CD4-positive, CD25-positive, alpha-beta regulatory T cell (primary cell): ENCODE results near the gene SHOC2. TPM values are rescaled to one million over a fixed set of nuclear protein-coding genes. Genes with fewer than 3 reads are reported as not detected.

Experiments
- ATAC-seq, 2 donors: fragments of 150-1000 bp; cut with Tn5 transposase; one replicate each; pipeline ENCODE4 v1.10.0; 2021; ENCODE audit warnings: low read depth in 2 of 2, moderate number of reproducible peaks in 2 of 2, moderate library complexity in 1 of 2
- DNase-seq, 3 donors: peaks; one replicate each; pipeline versions ENCODE4 v3.0.0 to v3.0.0-alpha.2; 2012 to 2022; ENCODE audit warnings: mixed read lengths in 1 of 3
- H3K27ac ChIP-seq: one replicate; pipeline ENCODE4 v1.7.0; 2013; ENCODE audit warnings: mild to moderate bottlenecking, low read length; ENCODE audit not compliant: insufficient read depth, poor library complexity, severe bottlenecking
- H3K27me3 ChIP-seq: one replicate; pipeline ENCODE4 v1.7.0; 2013; ENCODE audit warnings: low read length; ENCODE audit not compliant: control insufficient read depth, insufficient read depth
- H3K36me3 ChIP-seq: one replicate; pipeline ENCODE4 v1.7.0; 2013; ENCODE audit warnings: mild to moderate bottlenecking, low read length, moderate library complexity; ENCODE audit not compliant: control insufficient read depth, insufficient read depth
- H3K4me1 ChIP-seq: 2 replicates; pipeline ENCODE4 v1.7.0; 2013; ENCODE audit warnings: mild to moderate bottlenecking, low read length; ENCODE audit not compliant: insufficient read depth, control insufficient read depth, poor library complexity, severe bottlenecking
- H3K4me3 ChIP-seq: one replicate; pipeline ENCODE4 v1.7.0; 2013; ENCODE audit warnings: low read depth, mild to moderate bottlenecking, low read length, moderate library complexity
- H3K9me3 ChIP-seq, 2 experiments: 1 replicate in 1 of 2; 2 replicates in 1 of 2; pipeline ENCODE4 v1.7.0; 2013; ENCODE audit warnings: low read length in 2 of 2, mild to moderate bottlenecking in 1 of 2, moderate library complexity in 1 of 2; ENCODE audit not compliant: control insufficient read depth in 2 of 2
- H3K27ac Mint-ChIP-seq, 3 donors: one replicate each; pipeline ENCODE4 v1.8.0; 2020 to 2022; ENCODE audit warnings: mild to moderate bottlenecking in 3 of 3, mixed read lengths in 3 of 3, moderate library complexity in 2 of 3
- H3K27me3 Mint-ChIP-seq: one replicate; pipeline ENCODE4 v1.8.0; 2022; ENCODE audit warnings: mild to moderate bottlenecking, mixed read lengths
- H3K36me3 Mint-ChIP-seq: one replicate; pipeline ENCODE4 v1.8.0; 2020; ENCODE audit warnings: mixed read lengths
- H3K4me1 Mint-ChIP-seq, 4 donors: one replicate each; pipeline ENCODE4 v1.8.0; 2020 to 2022; ENCODE audit warnings: mixed read lengths in 4 of 4, mild to moderate bottlenecking in 1 of 4
- H3K4me3 Mint-ChIP-seq, 4 donors: one replicate each; pipeline ENCODE4 v1.8.0; 2020 to 2022; ENCODE audit warnings: mild to moderate bottlenecking in 4 of 4, mixed read lengths in 4 of 4, moderate library complexity in 3 of 4
- H3K9me3 Mint-ChIP-seq, 7 donors: one replicate each; pipeline ENCODE4 v1.8.0; 2020 to 2022; ENCODE audit warnings: mixed read lengths in 7 of 7, mild to moderate bottlenecking in 3 of 7, moderate library complexity in 2 of 7
- polyA plus RNA-seq, 4 donors: library from polyadenylated mRNA; unstranded; fragments of 300-500 nt; fragmentation: Illumina TruSeq; gene quantifications; one replicate each; pipeline ENCODE4 v1.2.3, GENCODE V29; 2021
- total RNA-seq: library from RNA; stranded (reverse); gene quantifications from one replicate; pipeline ENCODE4 v1.2.3, GENCODE V29; 2022

Gene SHOC2
- total and polyA plus RNA-seq, 5 donors from 2014 or later, result 62.1 to 91.3 (median 64.6) TPM

GRCh38 chr10:110932505-110933180 lies 13.2 kb downstream of the SHOC2 start:
- Histone ChIP-seq H3K27me3 (no peaks in the 10 kb centered on the region), H3K27ac (no peak overlapping the region), H3K4me3 (no peak overlapping the region), H3K4me1 (peaks cover 16% of the 10 kb centered on the region), H3K9me3 (no peaks in the 10 kb centered on the region), H3K36me3 (peaks cover 5% of the 10 kb centered on the region)
- H3K4me1 Mint-ChIP-seq, result peaks cover 15 to 40% (median 33%) of the 10 kb centered on the region in 4 donors
- no peaks in the 10 kb centered on the region for H3K27me3 Mint-ChIP-seq
- no peak overlapping the region for H3K4me3 Mint-ChIP-seq
- DNase-seq (no peak), ATAC-seq (no peak)
- H3K9me3 Mint-ChIP-seq, result no peaks in the 10 kb centered on the region
- H3K27ac Mint-ChIP-seq, result no peak overlapping the region
- H3K36me3 Mint-ChIP-seq, result no peaks in the 10 kb centered on the region

- Mint-ChIP-seq H3K9me3 (peaks cover 0 to 4% (median 0%) of the 10 kb centered on the region in 7 donors), H3K36me3 (peaks cover 13% of the 10 kb centered on the region), H3K27me3 (no peaks in the 10 kb centered on the region), H3K4me1 (peaks cover 35 to 55% (median 47%) of the 10 kb centered on the region in 4 donors), H3K27ac (no peak overlapping the region), H3K4me3 (no peak overlapping the region)
- Histone ChIP-seq H3K36me3 (peaks cover 10% of the 10 kb centered on the region), H3K27me3 (no peaks in the 10 kb centered on the region), H3K27ac (no peak overlapping the region), H3K4me1 (no peaks in the 10 kb centered on the region), H3K9me3 (no peaks in the 10 kb centered on the region), H3K4me3 (no peak overlapping the region)
- ATAC-seq, result no peak
- no peak for DNase-seq
Observed at GRCh38 chr10:110936757-110937156, 17.4 kb downstream of the SHOC2 start.

- peaks cover 33% of the 10 kb centered on the region for H3K36me3 Mint-ChIP-seq
- no peak overlapping the region for H3K4me3 Mint-ChIP-seq
- peaks cover 44 to 62% (median 52%) of the 10 kb centered on the region in 4 donors for H3K4me1 Mint-ChIP-seq
- H3K9me3 Mint-ChIP-seq, result peaks cover 0 to 15% (median 0%) of the 10 kb centered on the region in 7 donors
- Histone ChIP-seq H3K4me3 (no peak overlapping the region), H3K9me3 (no peaks in the 10 kb centered on the region), H3K27ac (no peak overlapping the region), H3K27me3 (no peaks in the 10 kb centered on the region), H3K36me3 (peaks cover 23% of the 10 kb centered on the region), H3K4me1 (no peaks in the 10 kb centered on the region)
- H3K27ac Mint-ChIP-seq, result no peak overlapping the region
- ATAC-seq, result no peak
- no peak for DNase-seq
- H3K27me3 Mint-ChIP-seq, result no peaks in the 10 kb centered on the region
Observed at GRCh38 chr10:110939419-110939818, 20.0 kb downstream of the SHOC2 start.

- peaks cover 55 to 66% (median 64%) of the 10 kb centered on the region in 4 donors for H3K4me1 Mint-ChIP-seq
- H3K4me3 Mint-ChIP-seq, result peak overlapping the region in 1 of 4 donors; percentile 28
- Histone ChIP-seq H3K4me1 (no peaks in the 10 kb centered on the region), H3K36me3 (peaks cover 28% of the 10 kb centered on the region), H3K27ac (no peak overlapping the region), H3K9me3 (no peaks in the 10 kb centered on the region), H3K27me3 (no peaks in the 10 kb centered on the region), H3K4me3 (no peak overlapping the region)
- no peaks in the 10 kb centered on the region for H3K27me3 Mint-ChIP-seq
- DNase-seq (no peak), ATAC-seq (no peak)
- peaks cover 60% of the 10 kb centered on the region for H3K36me3 Mint-ChIP-seq
- no peak overlapping the region for H3K27ac Mint-ChIP-seq
- H3K9me3 Mint-ChIP-seq, result peaks cover 0 to 15% (median 3%) of the 10 kb centered on the region in 7 donors
Observed at GRCh38 chr10:110944792-110945396, 25.5 kb downstream of the SHOC2 start.

- ATAC-seq (no peak), DNase-seq (no peak)
- Histone ChIP-seq H3K36me3 (peaks cover 23% of the 10 kb centered on the region), H3K4me3 (no peak overlapping the region), H3K27me3 (no peaks in the 10 kb centered on the region), H3K27ac (no peak overlapping the region), H3K4me1 (no peaks in the 10 kb centered on the region), H3K9me3 (no peaks in the 10 kb centered on the region)
- Mint-ChIP-seq H3K27ac (peak overlapping the region in 1 of 3 donors; percentile 35), H3K27me3 (no peaks in the 10 kb centered on the region), H3K4me3 (no peak overlapping the region), H3K4me1 (peaks cover 52 to 76% (median 60%) of the 10 kb centered on the region in 4 donors), H3K36me3 (peaks cover 63% of the 10 kb centered on the region), H3K9me3 (peaks cover 0 to 11% (median 3%) of the 10 kb centered on the region in 7 donors)
Observed at GRCh38 chr10:110946496-110946895, 27.1 kb downstream of the SHOC2 start.

- H3K27ac ChIP-seq, result no peak overlapping the region
- no peak overlapping the region for H3K27ac Mint-ChIP-seq
- no peak overlapping the region for H3K4me3 Mint-ChIP-seq
- DNase-seq, result no peak
- peaks cover 52 to 76% (median 61%) of the 10 kb centered on the region in 4 donors for H3K4me1 Mint-ChIP-seq
- H3K4me1 ChIP-seq, result no peaks in the 10 kb centered on the region
- H3K27me3 ChIP-seq, result no peaks in the 10 kb centered on the region
- peaks cover 64% of the 10 kb centered on the region for H3K36me3 Mint-ChIP-seq
- H3K36me3 ChIP-seq, result peaks cover 24% of the 10 kb centered on the region
- no peaks in the 10 kb centered on the region for H3K9me3 ChIP-seq
- peaks cover 0 to 11% (median 3%) of the 10 kb centered on the region in 7 donors for H3K9me3 Mint-ChIP-seq
- ATAC-seq, result no peak
- no peaks in the 10 kb centered on the region for H3K27me3 Mint-ChIP-seq
- H3K4me3 ChIP-seq, result no peak overlapping the region
Observed at GRCh38 chr10:110947061-110947595, 27.7 kb downstream of the SHOC2 start.

- Mint-ChIP-seq H3K9me3 (peaks cover 0 to 5% (median 3%) of the 10 kb centered on the region in 7 donors), H3K27ac (no peak overlapping the region), H3K4me3 (no peak overlapping the region), H3K27me3 (no peaks in the 10 kb centered on the region), H3K4me1 (peaks cover 45 to 59% (median 53%) of the 10 kb centered on the region in 4 donors), H3K36me3 (peaks cover 53% of the 10 kb centered on the region)
- DNase-seq (no peak), ATAC-seq (no peak)
- H3K36me3 ChIP-seq, result peaks cover 13% of the 10 kb centered on the region
- H3K4me1 ChIP-seq, result no peaks in the 10 kb centered on the region
- H3K4me3 ChIP-seq, result no peak overlapping the region
- no peaks in the 10 kb centered on the region for H3K9me3 ChIP-seq
- H3K27ac ChIP-seq, result no peak overlapping the region
- H3K27me3 ChIP-seq, result no peaks in the 10 kb centered on the region
Observed at GRCh38 chr10:110951381-110951780, 32.0 kb downstream of the SHOC2 start.
